ENCODE data around the gene TCEAL4. TPM values are rescaled to one million over a fixed set of nuclear protein-coding genes. Genes with fewer than 3 reads are reported as not detected.

TCEAL4 gene
- total RNA-seq, 1 experiment from 2014 or later, result 63.7 TPM

DNA sequence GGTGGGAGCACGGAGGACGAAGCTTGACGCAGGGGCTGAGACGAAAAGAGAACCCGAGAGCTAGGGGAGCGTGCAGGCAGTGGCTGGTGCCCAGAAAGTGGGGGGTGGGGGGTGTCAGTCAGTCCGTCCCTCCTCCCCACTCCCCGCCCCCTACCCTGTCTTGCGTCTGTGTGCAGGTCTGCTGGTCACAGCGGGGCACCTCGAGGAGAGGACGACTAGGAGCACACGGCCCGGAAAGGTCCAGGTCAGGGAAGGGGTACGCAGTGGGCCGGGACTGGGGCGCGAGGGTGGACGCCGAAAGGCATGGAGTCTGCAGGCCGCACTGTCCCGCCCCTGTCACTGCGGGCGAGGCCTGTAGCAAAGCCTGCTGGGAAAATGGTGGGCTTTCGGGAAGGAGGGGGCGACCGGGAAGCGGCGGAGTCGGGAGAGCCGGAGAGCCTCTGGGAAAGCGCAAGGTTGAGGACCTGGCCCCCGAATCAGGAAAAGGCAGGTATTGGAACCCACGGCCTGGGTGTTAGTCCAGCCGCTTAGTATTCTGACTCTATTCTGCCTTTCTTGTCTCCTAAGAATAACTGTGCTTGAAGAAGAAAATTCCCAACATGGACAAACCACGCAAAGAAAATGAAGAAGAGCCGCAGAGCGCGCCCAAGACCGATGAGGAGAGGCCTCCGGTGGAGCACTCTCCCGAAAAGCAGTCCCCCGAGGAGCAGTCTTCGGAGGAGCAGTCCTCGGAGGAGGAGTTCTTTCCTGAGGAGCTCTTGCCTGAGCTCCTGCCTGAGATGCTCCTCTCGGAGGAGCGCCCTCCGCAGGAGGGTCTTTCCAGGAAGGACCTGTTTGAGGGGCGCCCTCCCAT, 44.2 kb downstream of the TCEAL4 start:
- intact Hi-C loops (cut with micrococcal nuclease), result loop anchor here (2.0 kb wide), 2 partner anchors 57 to 97 kb away; partner anchors contain the start of gene MORF4L2
- BruUV-seq (replicated peaks), result no TSS peak
- ChIA-PET POLR2A (interaction anchor here (0.8 to 2.0 kb wide), 11 partner anchors 13 to 203 kb away, joined by 3 to 11 read pairs (median 3); partner anchors contain the start of genes MORF4L2, RAB9B and TCEAL4), CTCF (interaction anchor here (0.6 to 1.7 kb wide), 7 partner anchors 10 to 315 kb away, joined by 3 to 5 read pairs (median 3); no protein-coding TSS in a partner anchor)
- TF ChIP-seq, protein P1, sequence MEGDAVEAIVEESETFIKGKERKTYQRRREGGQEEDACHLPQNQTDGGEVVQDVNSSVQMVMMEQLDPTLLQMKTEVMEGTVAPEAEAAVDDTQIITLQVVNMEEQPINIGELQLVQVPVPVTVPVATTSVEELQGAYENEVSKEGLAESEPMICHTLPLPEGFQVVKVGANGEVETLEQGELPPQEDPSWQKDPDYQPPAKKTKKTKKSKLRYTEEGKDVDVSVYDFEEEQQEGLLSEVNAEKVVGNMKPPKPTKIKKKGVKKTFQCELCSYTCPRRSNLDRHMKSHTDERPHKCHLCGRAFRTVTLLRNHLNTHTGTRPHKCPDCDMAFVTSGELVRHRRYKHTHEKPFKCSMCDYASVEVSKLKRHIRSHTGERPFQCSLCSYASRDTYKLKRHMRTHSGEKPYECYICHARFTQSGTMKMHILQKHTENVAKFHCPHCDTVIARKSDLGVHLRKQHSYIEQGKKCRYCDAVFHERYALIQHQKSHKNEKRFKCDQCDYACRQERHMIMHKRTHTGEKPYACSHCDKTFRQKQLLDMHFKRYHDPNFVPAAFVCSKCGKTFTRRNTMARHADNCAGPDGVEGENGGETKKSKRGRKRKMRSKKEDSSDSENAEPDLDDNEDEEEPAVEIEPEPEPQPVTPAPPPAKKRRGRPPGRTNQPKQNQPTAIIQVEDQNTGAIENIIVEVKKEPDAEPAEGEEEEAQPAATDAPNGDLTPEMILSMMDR (IDR thresholded peaks at IDR 0.05; ENCODE audit: unreplicated experiment), result peak; percentile 28
- Mint-ChIP-seq H3K36me3 (ENCODE audit: insufficient read depth, unreplicated experiment) (peaks cover 5% of the 10 kb centered on the region), H3K27ac (ENCODE audit: low read depth, unreplicated experiment) (peak overlapping the region; percentile 84), H3K27me3 (ENCODE audit: insufficient read depth, unreplicated experiment) (peaks cover 42% of the 10 kb centered on the region), H3K9me3 (ENCODE audit: unreplicated experiment) (no peaks in the 10 kb centered on the region), H3K4me1 (ENCODE audit: insufficient read depth, unreplicated experiment) (peaks cover 13% of the 10 kb centered on the region), H3K4me3 (ENCODE audit: unreplicated experiment) (peak overlapping the region; percentile 84)
- peak; percentile 49 for DNase-seq (ENCODE audit: unreplicated experiment)

DNA sequence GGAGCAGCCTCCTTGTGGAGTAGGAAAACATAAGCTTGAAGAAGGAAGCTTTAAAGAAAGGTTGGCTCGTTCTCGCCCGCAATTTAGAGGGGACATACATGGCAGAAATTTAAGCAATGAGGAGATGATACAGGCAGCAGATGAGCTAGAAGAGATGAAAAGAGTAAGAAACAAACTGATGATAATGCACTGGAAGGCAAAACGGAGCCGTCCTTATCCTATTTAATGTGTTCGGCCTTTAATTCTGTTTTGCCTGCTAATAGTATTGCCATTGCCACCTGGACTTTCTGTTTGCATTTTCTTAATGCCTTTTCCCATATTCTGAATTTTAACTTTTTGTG, 44.8 kb downstream of the TCEAL4 start:
- intact Hi-C loops (cut with micrococcal nuclease), result loop anchor here (2.0 kb wide), 1 partner anchor 97 kb away; no protein-coding TSS in a partner anchor
- BruUV-seq (replicated peaks), result no TSS peak
- no peak for DNase-seq (ENCODE audit: unreplicated experiment)
- TF ChIP-seq, protein P1 (IDR thresholded peaks at IDR 0.05; ENCODE audit: unreplicated experiment), result no peak
- Mint-ChIP-seq H3K4me3 (ENCODE audit: unreplicated experiment) (peak overlapping the region; percentile 84), H3K36me3 (ENCODE audit: insufficient read depth, unreplicated experiment) (peaks cover 5% of the 10 kb centered on the region), H3K27ac (ENCODE audit: low read depth, unreplicated experiment) (peak overlapping the region; percentile 84), H3K9me3 (ENCODE audit: unreplicated experiment) (no peaks in the 10 kb centered on the region), H3K27me3 (ENCODE audit: insufficient read depth, unreplicated experiment) (peaks cover 48% of the 10 kb centered on the region), H3K4me1 (ENCODE audit: insufficient read depth, unreplicated experiment) (peaks cover 12% of the 10 kb centered on the region)
- POLR2A ChIA-PET, result interaction anchor here (0.9 to 2.0 kb wide), 11 partner anchors 15 to 202 kb away, joined by 3 to 11 read pairs (median 4); partner anchors contain the start of genes MORF4L2, RAB9B and TCEAL4
- CTCF ChIA-PET, result interaction anchor here (0.6 to 1.7 kb wide), 6 partner anchors 9 to 314 kb away, joined by 3 to 5 read pairs (median 4); no protein-coding TSS in a partner anchor

DNA sequence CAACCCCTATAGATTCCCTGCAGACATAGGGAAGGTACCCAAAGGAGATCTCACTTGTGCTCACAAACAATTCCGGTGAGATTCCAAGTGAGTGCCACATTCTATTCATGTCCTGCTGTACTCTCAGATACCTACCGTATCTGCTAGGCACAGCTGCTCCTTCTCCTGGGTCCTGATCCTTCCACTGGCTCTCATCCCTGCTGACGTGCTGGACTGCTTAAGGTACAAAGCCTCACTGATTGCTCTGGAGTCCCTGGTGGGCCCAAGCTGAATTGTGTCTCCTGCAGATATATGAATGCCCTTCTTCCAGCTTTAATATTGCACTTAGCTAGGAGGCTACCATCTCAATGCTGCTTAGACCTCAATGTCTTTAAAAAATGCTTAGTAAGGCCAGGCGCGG, 45.8 kb downstream of the TCEAL4 start:
- no peaks in the 10 kb centered on the region for H3K9me3 Mint-ChIP-seq (ENCODE audit: unreplicated experiment)
- H3K36me3 Mint-ChIP-seq (ENCODE audit: insufficient read depth, unreplicated experiment), result peaks cover 5% of the 10 kb centered on the region
- CTCF ChIA-PET, result interaction anchor here (0.8 to 1.7 kb wide), 3 partner anchors 14 to 55 kb away, joined by 3 to 4 read pairs (median 3); partner anchors contain the start of gene MORF4L2
- H3K27ac Mint-ChIP-seq (ENCODE audit: low read depth, unreplicated experiment), result no peak overlapping the region
- H3K4me1 Mint-ChIP-seq (ENCODE audit: insufficient read depth, unreplicated experiment), result peaks cover 12% of the 10 kb centered on the region
- intact Hi-C loops (cut with micrococcal nuclease), result loop anchor here (2.0 kb wide), 1 partner anchor 98 kb away; no protein-coding TSS in a partner anchor
- BruUV-seq (replicated peaks), result no TSS peak
- no peak overlapping the region for H3K4me3 Mint-ChIP-seq (ENCODE audit: unreplicated experiment)
- TF ChIP-seq, protein P1 (IDR thresholded peaks at IDR 0.05; ENCODE audit: unreplicated experiment), result no peak
- no peak for DNase-seq (ENCODE audit: unreplicated experiment)
- POLR2A ChIA-PET, result interaction anchor here (1.0 to 1.6 kb wide), 4 partner anchors 21 to 94 kb away, joined by 4 to 9 read pairs (median 4); partner anchors contain the start of gene MORF4L2
- peaks cover 56% of the 10 kb centered on the region for H3K27me3 Mint-ChIP-seq (ENCODE audit: insufficient read depth, unreplicated experiment)

DNA sequence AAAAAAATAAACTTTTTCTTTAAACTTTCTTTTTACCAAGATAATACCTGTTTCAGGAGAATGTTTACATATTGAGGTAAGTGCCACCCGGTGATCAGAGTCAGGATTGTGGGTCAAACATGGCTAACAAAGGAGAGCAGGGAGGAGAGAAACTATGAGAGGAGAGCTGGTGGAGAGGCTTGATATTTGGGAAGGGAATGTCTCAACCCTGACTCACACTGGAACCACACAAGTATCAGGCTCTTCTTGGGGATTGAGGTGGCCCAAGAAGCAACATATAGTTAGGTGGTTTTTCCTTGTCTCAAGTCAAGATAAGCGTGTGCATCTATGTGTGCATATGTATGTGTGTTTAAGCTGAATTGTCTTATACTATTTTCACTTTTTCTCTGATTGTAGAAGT, 50.1 kb downstream of the TCEAL4 start:
- TF ChIP-seq, protein P1 (IDR thresholded peaks at IDR 0.05; ENCODE audit: unreplicated experiment), result no peak
- Mint-ChIP-seq H3K36me3 (ENCODE audit: insufficient read depth, unreplicated experiment) (no peaks in the 10 kb centered on the region), H3K27ac (ENCODE audit: low read depth, unreplicated experiment) (no peak overlapping the region), H3K4me1 (ENCODE audit: insufficient read depth, unreplicated experiment) (no peaks in the 10 kb centered on the region), H3K27me3 (ENCODE audit: insufficient read depth, unreplicated experiment) (peaks cover 17% of the 10 kb centered on the region), H3K9me3 (ENCODE audit: unreplicated experiment) (no peaks in the 10 kb centered on the region), H3K4me3 (ENCODE audit: unreplicated experiment) (no peak overlapping the region)
- POLR2A ChIA-PET, result no interaction called here
- BruUV-seq (replicated peaks), result no TSS peak
- CTCF ChIA-PET, result no interaction called here
- no peak for DNase-seq (ENCODE audit: unreplicated experiment)
- intact Hi-C loops (cut with micrococcal nuclease), result no loop called here
